Kidney (tissue), 14 donors: ENCODE measurements around the gene GRAMD2B. TPM values are rescaled to one million over a fixed set of nuclear protein-coding genes. Genes with fewer than 3 reads are reported as not detected.
"Not testable (repeated sequence)": the region's sequence is repeated elsewhere in the genome, so short reads cannot be mapped to it uniquely, and the experiment has no call there.

Experiments used
- DNase-seq, 5 donors: peaks; one replicate each; pipeline ENCODE4 v3.0.0-alpha.2; 2013 to 2020
- FAIRE-seq: peaks from 2 replicates; lab custom pipeline; 2012; peaks lifted over from hg19 to GRCh38; lab: Jason Lieb, UNC
- H3K27ac ChIP-seq, 2 donors: one replicate each; pipeline ENCODE4 v1.7.0; 2013; ENCODE audit warnings: low read depth in 2 of 2, low read length in 2 of 2, inconsistent platforms in 1 of 2
- H3K27me3 ChIP-seq: one replicate; pipeline ENCODE4 v1.7.1; 2013; ENCODE audit warnings: low read length, inconsistent platforms; ENCODE audit not compliant: control insufficient read depth, insufficient read depth
- H3K36me3 ChIP-seq, 3 donors: one replicate each; pipeline versions ENCODE4 v1.7.0 to v1.7.1; 2013; ENCODE audit warnings: low read length in 3 of 3, control low read depth in 1 of 3, inconsistent platforms in 1 of 3; ENCODE audit not compliant: insufficient read depth in 3 of 3, control insufficient read depth in 2 of 3
- H3K4me1 ChIP-seq, 3 donors: one replicate each; pipeline versions ENCODE4 v1.7.0 to v1.7.1; 2013; ENCODE audit warnings: low read length in 3 of 3, inconsistent platforms in 1 of 3, low read depth in 1 of 3; ENCODE audit not compliant: control insufficient read depth in 2 of 3, insufficient read depth in 2 of 3
- H3K4me3 ChIP-seq, 3 donors: one replicate each; pipeline versions ENCODE4 v1.7.0 to v1.8.1; 2013; ENCODE audit warnings: low read length in 3 of 3, control low read depth in 1 of 3, inconsistent platforms in 1 of 3
- H3K9ac ChIP-seq, 3 donors: one replicate each; pipeline versions ENCODE4 v1.7.0 to v1.7.1; 2013; ENCODE audit warnings: low read length in 3 of 3, control low read depth in 1 of 3, inconsistent platforms in 1 of 3
- H3K9me3 ChIP-seq, 3 donors: one replicate each; pipeline versions ENCODE4 v1.7.0 to v1.7.1; 2013; ENCODE audit warnings: low read length in 3 of 3, control low read depth in 1 of 3, inconsistent platforms in 1 of 3; ENCODE audit not compliant: control insufficient read depth in 2 of 3, insufficient read depth in 1 of 3
- intact Hi-C: fragments of 100-400 bp; cut with DNase I; formaldehyde crosslinking; loops from one replicate; pipeline ENCODE4 v1.11.1; 2022
- polyA plus RNA-seq: library from polyadenylated mRNA; stranded (reverse); fragments of 350-450 nt; fragmentation: Illumina TruSeq; extraction: RNeasy Lipid Tissue Mini Kit (QIAGEN cat#74804); gene quantifications from one replicate; pipeline ENCODE4 v1.2.3, GENCODE V29; 2014; ENCODE audit warnings: low read depth, low replicate concordance; ENCODE audit not compliant: insufficient read depth
- total RNA-seq: library from RNA; stranded (reverse); fragmentation: NEBNext Ultra II Directional; extraction: Animal tissue kit (Norgen Biotek cat#: 25700); gene quantifications from one replicate; pipeline ENCODE4 v1.2.1, GENCODE V29; 2021
- TF ChIP-seq, protein P1 (sequence below): IDR thresholded peaks from 3 replicates; pipeline ENCODE4 v1.5.1; 2012; ENCODE audit warnings: mild to moderate bottlenecking, moderate library complexity, borderline replicate concordance; ENCODE audit not compliant: insufficient read depth; ENCODE audit errors: extremely low read depth
- donor health status: control.
- donor health status: control.
- donor health status: control.
- donor health status: control.
- donor health status: control.
- donor health status: DM: yes; HTN: yes; CAD: no.
- donor health status: Normal renal cell carcinoma (clear cell type).

Gene GRAMD2B
- total and polyA plus RNA-seq, 2 donors from 2014 or later, result 18.4 to 38.5 TPM

- no peak overlapping the region for H3K9ac ChIP-seq
- FAIRE-seq, result no peak
- intact Hi-C loops, result no loop called here
- TF ChIP-seq, protein P1, sequence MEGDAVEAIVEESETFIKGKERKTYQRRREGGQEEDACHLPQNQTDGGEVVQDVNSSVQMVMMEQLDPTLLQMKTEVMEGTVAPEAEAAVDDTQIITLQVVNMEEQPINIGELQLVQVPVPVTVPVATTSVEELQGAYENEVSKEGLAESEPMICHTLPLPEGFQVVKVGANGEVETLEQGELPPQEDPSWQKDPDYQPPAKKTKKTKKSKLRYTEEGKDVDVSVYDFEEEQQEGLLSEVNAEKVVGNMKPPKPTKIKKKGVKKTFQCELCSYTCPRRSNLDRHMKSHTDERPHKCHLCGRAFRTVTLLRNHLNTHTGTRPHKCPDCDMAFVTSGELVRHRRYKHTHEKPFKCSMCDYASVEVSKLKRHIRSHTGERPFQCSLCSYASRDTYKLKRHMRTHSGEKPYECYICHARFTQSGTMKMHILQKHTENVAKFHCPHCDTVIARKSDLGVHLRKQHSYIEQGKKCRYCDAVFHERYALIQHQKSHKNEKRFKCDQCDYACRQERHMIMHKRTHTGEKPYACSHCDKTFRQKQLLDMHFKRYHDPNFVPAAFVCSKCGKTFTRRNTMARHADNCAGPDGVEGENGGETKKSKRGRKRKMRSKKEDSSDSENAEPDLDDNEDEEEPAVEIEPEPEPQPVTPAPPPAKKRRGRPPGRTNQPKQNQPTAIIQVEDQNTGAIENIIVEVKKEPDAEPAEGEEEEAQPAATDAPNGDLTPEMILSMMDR, result no peak
- H3K4me1 ChIP-seq, result peaks cover 0 to 13% (median 5%) of the 10 kb centered on the region in 3 donors
- no peak overlapping the region for H3K4me3 ChIP-seq
- no peaks in the 10 kb centered on the region for H3K36me3 ChIP-seq
- H3K27ac ChIP-seq, result peak overlapping the region; percentile 82 to 89
- DNase-seq, result no peak
- H3K9me3 ChIP-seq, result no peaks in the 10 kb centered on the region
- H3K27me3 ChIP-seq, result no peaks in the 10 kb centered on the region
Observed at GRCh38 chr5:126514558-126515141, 91.4 kb downstream of the GRAMD2B start.

DNA sequence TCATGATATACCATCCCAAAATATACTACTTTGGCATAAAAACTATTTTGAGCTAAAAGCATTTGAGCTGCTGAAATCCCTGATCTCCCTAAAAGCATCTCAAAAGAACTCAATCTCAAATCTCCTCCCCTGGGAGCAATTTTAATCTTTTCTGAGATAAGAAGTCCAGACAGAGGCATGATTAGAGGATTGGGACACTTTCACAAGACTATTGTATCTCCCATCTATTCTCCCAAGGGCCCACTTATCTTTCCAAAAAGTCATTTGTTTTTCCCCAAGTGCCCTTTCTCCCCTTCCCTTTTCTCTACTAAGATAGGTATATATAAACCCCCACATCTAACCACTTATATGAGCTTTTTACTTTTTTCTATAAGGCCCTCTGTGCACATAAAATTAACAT lies 92.1 kb downstream of the GRAMD2B start:
- no peak for FAIRE-seq
- TF ChIP-seq, protein P1, result no peak
- DNase-seq, result no peak
- intact Hi-C loops, result no loop called here
- H3K27ac ChIP-seq, result peak overlapping the region in 1 of 2 donors; percentile 62
- no peaks in the 10 kb centered on the region for H3K36me3 ChIP-seq
- H3K27me3 ChIP-seq, result no peaks in the 10 kb centered on the region
- no peak overlapping the region for H3K4me3 ChIP-seq
- H3K9me3 ChIP-seq, result no peaks in the 10 kb centered on the region
- H3K4me1 ChIP-seq, result peaks cover 4 to 13% (median 12%) of the 10 kb centered on the region in 3 donors
- H3K9ac ChIP-seq, result no peak overlapping the region

DNA sequence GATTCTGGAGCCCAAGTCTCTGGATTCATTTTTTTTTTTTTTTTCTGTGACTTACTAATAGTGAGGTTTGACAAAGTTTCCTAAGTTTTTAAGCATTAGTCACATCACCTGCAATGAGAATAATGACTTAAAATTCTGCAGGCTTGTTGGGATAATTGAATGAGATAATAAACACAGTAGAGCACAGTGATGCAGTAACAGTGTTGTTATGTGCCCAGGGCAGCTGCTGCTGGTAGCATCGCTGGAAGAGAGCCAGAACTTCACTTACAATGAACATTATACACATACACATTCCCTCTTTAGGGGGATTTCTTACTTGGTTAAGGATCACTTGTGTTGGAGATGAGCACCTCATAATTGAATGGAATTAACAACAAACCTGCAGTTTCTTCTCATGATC lies 92.9 kb downstream of the GRAMD2B start:
- DNase-seq (no peak), FAIRE-seq (no peak)
- Histone ChIP-seq H3K36me3 (no peaks in the 10 kb centered on the region), H3K9ac (no peak overlapping the region), H3K27ac (peak overlapping the region in 1 of 2 donors; percentile 62), H3K27me3 (no peaks in the 10 kb centered on the region), H3K9me3 (no peaks in the 10 kb centered on the region), H3K4me1 (peaks cover 4 to 13% (median 12%) of the 10 kb centered on the region in 3 donors), H3K4me3 (no peak overlapping the region)
- TF ChIP-seq, protein P1, result no peak
- intact Hi-C loops, result no loop called here

DNA sequence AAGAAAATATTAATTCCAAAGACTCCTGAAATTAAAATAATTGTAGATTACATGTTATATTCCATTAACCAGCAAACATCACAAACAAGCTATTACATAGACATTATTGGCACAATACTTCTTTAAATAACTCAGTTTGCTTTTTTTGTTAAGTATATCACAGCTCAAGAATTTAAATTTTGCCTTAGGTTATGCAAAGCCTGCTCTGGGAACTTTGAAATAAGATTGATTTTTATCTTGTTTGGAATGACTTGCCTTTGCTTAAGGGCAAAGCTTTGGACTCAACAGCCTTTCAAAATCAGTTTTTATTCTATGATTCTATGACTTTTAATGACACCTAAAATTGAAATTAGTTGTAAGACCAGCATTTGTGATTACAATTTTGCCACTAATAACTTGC lies 93.6 kb downstream of the GRAMD2B start:
- no peak overlapping the region for H3K9ac ChIP-seq
- H3K4me1 ChIP-seq, result peaks cover 4 to 13% (median 12%) of the 10 kb centered on the region in 3 donors
- intact Hi-C loops, result no loop called here
- TF ChIP-seq, protein P1, result no peak
- no peaks in the 10 kb centered on the region for H3K9me3 ChIP-seq
- FAIRE-seq (no peak), DNase-seq (no peak)
- no peaks in the 10 kb centered on the region for H3K27me3 ChIP-seq
- H3K36me3 ChIP-seq, result no peaks in the 10 kb centered on the region
- H3K4me3 ChIP-seq, result no peak overlapping the region
- no peak overlapping the region for H3K27ac ChIP-seq

DNA sequence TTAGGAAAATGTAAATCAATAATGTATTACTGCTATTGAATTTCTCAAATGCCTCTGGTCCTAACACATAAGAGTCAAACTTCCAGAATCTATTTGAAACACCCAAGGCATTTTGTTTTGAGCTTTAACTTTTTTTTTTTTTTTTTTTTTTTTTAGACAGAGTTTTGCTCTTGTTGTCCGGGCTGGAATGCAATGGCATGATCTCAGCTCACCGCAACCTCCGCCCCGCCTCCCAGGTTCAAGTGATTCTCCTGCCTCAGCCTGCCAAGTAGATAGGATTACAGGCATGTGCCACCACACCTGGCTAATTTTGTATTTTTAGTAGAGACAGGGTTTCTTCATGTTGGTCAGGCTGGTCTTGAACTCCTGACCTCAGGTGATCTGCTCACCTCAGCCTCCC lies 96.0 kb downstream of the GRAMD2B start:
- H3K9me3 ChIP-seq, FAIRE-seq, H3K4me3 ChIP-seq, H3K36me3 ChIP-seq, H3K27me3 ChIP-seq, H3K9ac ChIP-seq, intact Hi-C loops: not testable (repeated sequence)
- peak in 2 of 5 donors; percentile 49 to 60 for DNase-seq
- H3K4me1 ChIP-seq, result peaks cover 4 to 15% (median 7%) of the 10 kb centered on the region in 3 donors
- peak overlapping the region; percentile 18 for H3K27ac ChIP-seq
